H1 (cell line): ENCODE measurements around the gene EPS8L1. TPM values are rescaled to one million over a fixed set of nuclear protein-coding genes. Genes with fewer than 3 reads are reported as not detected.

Experiments
- CTCF ChIA-PET: fragments of 300-600 bp; sonication (Branson Sonifier 250); formaldehyde crosslinking; loops from one replicate; lab custom pipeline; 2021; ENCODE audit not compliant: partially characterized antibody; lab: Charles Lee
- POLR2A ChIA-PET: fragments of 300-600 bp; sonication (Branson Sonifier 250); formaldehyde crosslinking; loops from one replicate; lab custom pipeline; 2021; ENCODE audit warnings: inconsistent platforms; ENCODE audit not compliant: partially characterized antibody; lab: Charles Lee
- DNase-seq, 2 experiments: peaks; one replicate each; pipeline versions ENCODE4 v3.0.0 to v3.0.0-alpha.2; 2010 to 2022; ENCODE audit warnings: low spot score in 2 of 2, low read depth in 1 of 2, mixed read lengths in 1 of 2
- FAIRE-seq: peaks from 2 replicates; lab custom pipeline; 2011; peaks lifted over from hg19 to GRCh38; lab: Jason Lieb, UNC
- H2AFZ ChIP-seq: 2 replicates; pipeline ENCODE4 v1.8.1; 2012; ENCODE audit warnings: low read length, inconsistent platforms
- H2AK5ac ChIP-seq: 2 replicates; pipeline ENCODE4 v1.6.1; 2013; ENCODE audit warnings: low read depth, low read length
- H2BK120ac ChIP-seq: replicated peaks from 2 replicates; pipeline ENCODE3; 2013; ENCODE audit warnings: low read depth, low read length, inconsistent platforms
- H2BK12ac ChIP-seq: 2 replicates; pipeline ENCODE4 v1.6.1; 2013; ENCODE audit warnings: low read depth, low read length
- H2BK15ac ChIP-seq: 2 replicates; pipeline ENCODE4 v1.6.1; 2013; ENCODE audit warnings: low read length
- H2BK20ac ChIP-seq: 2 replicates; pipeline ENCODE4 v1.6.1; 2013; ENCODE audit warnings: low read length
- H2BK5ac ChIP-seq: 2 replicates; pipeline ENCODE4 v1.6.1; 2013; ENCODE audit warnings: low read depth, low read length
- H3K14ac ChIP-seq: 2 replicates; pipeline ENCODE4 v1.6.1; 2013; ENCODE audit warnings: inconsistent platforms; ENCODE audit not compliant: insufficient read length
- H3K18ac ChIP-seq: 2 replicates; pipeline ENCODE4 v1.6.1; 2013; ENCODE audit warnings: low read length; ENCODE audit errors: extremely low read depth
- H3K23ac ChIP-seq: 2 replicates; pipeline ENCODE4 v1.6.1; 2013; ENCODE audit warnings: inconsistent platforms; ENCODE audit not compliant: insufficient read length
- H3K23me2 ChIP-seq: 2 replicates; pipeline ENCODE4 v1.6.1; 2013; ENCODE audit warnings: low read depth, low read length
- H3K27ac ChIP-seq: 2 replicates; pipeline ENCODE4 v1.6.1; 2011; ENCODE audit warnings: low read depth, low read length, inconsistent platforms
- H3K27me3 ChIP-seq, 4 experiments: replicated peaks in 1 of 4; 1 replicate in 1 of 4; 2 replicates in 3 of 4; pipeline versions ENCODE4 v1.6.1 to v1.8.1; 2011 to 2013; ENCODE audit warnings: low read length in 3 of 4, mild to moderate bottlenecking in 3 of 4, inconsistent platforms in 2 of 4, mixed read lengths in 2 of 4, moderate library complexity in 1 of 4; ENCODE audit not compliant: control insufficient read depth in 3 of 4, insufficient read depth in 3 of 4; ENCODE audit errors: extremely low read depth in 1 of 4
- H3K36me3 ChIP-seq, 4 experiments: 2 replicates each; pipeline versions ENCODE4 v1.6.1 to v1.8.1; 2011 to 2013; ENCODE audit warnings: mild to moderate bottlenecking in 4 of 4, low read length in 3 of 4, moderate library complexity in 2 of 4, control low read depth in 1 of 4, inconsistent platforms in 1 of 4; ENCODE audit not compliant: insufficient read depth in 4 of 4, control insufficient read depth in 2 of 4
- H3K4ac ChIP-seq: replicated peaks from 2 replicates; pipeline ENCODE3; 2013; ENCODE audit warnings: low read length, low read depth, mixed read lengths, inconsistent platforms; ENCODE audit not compliant: insufficient read length
- H3K4me1 ChIP-seq, 4 experiments: replicated peaks in 1 of 4; 1 replicate in 1 of 4; 2 replicates in 3 of 4; pipeline versions ENCODE4 v1.6.1 to v1.8.1; 2011 to 2013; ENCODE audit warnings: low read length in 3 of 4, inconsistent platforms in 2 of 4, mixed read lengths in 1 of 4; ENCODE audit not compliant: insufficient read depth in 4 of 4, control insufficient read depth in 3 of 4
- H3K4me2 ChIP-seq, 2 experiments: 2 replicates each; pipeline versions ENCODE4 v1.6.1 to v1.8.1; 2011 to 2013; ENCODE audit warnings: low read depth in 2 of 2, low read length in 2 of 2, control low read depth in 1 of 2, inconsistent platforms in 1 of 2, mild to moderate bottlenecking in 1 of 2; ENCODE audit not compliant: insufficient read depth in 1 of 2
- H3K4me3 ChIP-seq, 4 experiments: fragments of 200-600, 300-600 bp in 1 of 4; sonication (generic), shearing (Covaris generic), sonication (Bioruptor Twin) in 1 of 4; 2 replicates each; pipeline versions ENCODE4 v1.5.1 to v1.8.1; 2011 to 2016; ENCODE audit warnings: low read length in 4 of 4, low read depth in 3 of 4, control low read depth in 2 of 4, inconsistent platforms in 2 of 4, mild to moderate bottlenecking in 2 of 4, mixed read lengths in 1 of 4, moderate library complexity in 1 of 4; ENCODE audit not compliant: insufficient read depth in 2 of 4; ENCODE audit errors: extremely low read depth in 1 of 4
- H3K56ac ChIP-seq: replicated peaks from 2 replicates; pipeline ENCODE3; 2013; ENCODE audit warnings: low read depth, mild to moderate bottlenecking, mixed read lengths, low read length, inconsistent platforms; ENCODE audit not compliant: insufficient read length
- H3K79me1 ChIP-seq: 2 replicates; pipeline ENCODE4 v1.6.1; 2013; ENCODE audit warnings: low read depth, low read length, control low read depth
- H3K79me2 ChIP-seq, 2 experiments: 2 replicates each; pipeline versions ENCODE4 v1.6.1 to v1.8.1; 2012 to 2013; ENCODE audit warnings: low read length in 2 of 2, mild to moderate bottlenecking in 2 of 2, inconsistent platforms in 1 of 2; ENCODE audit not compliant: insufficient read depth in 2 of 2, control insufficient read depth in 1 of 2
- H3K9ac ChIP-seq, 4 experiments: replicated peaks in 1 of 4; 1 replicate in 1 of 4; 2 replicates in 3 of 4; pipeline versions ENCODE4 v1.6.1 to v1.8.1; 2011 to 2013; ENCODE audit warnings: low read depth in 3 of 4, low read length in 3 of 4, control low read depth in 2 of 4, mild to moderate bottlenecking in 2 of 4, moderate library complexity in 2 of 4, inconsistent platforms in 1 of 4; ENCODE audit errors: extremely low read depth in 1 of 4
- H3K9me3 ChIP-seq, 2 experiments: 2 replicates each; pipeline versions ENCODE4 v1.6.1 to v1.8.1; 2012 to 2013; ENCODE audit warnings: mild to moderate bottlenecking in 2 of 2, moderate library complexity in 2 of 2, control low read depth in 1 of 2, inconsistent platforms in 1 of 2, low read depth in 1 of 2, low read length in 1 of 2, mixed read lengths in 1 of 2; ENCODE audit not compliant: insufficient read depth in 2 of 2
- H4K20me1 ChIP-seq, 2 experiments: replicated peaks in 1 of 2; 2 replicates each; pipeline versions ENCODE3 to v1.8.1; 2011 to 2013; ENCODE audit warnings: inconsistent platforms in 2 of 2, low read length in 2 of 2, mild to moderate bottlenecking in 1 of 2; ENCODE audit not compliant: insufficient read depth in 2 of 2, control insufficient read depth in 1 of 2
- H4K5ac ChIP-seq: 2 replicates; pipeline ENCODE4 v1.6.1; 2013; ENCODE audit warnings: low read length, low read depth, mixed read lengths, inconsistent platforms; ENCODE audit not compliant: insufficient read length
- H4K8ac ChIP-seq: 2 replicates; pipeline ENCODE4 v1.8.0; 2013; ENCODE audit warnings: mild to moderate bottlenecking, moderate library complexity, low read length, inconsistent platforms; ENCODE audit not compliant: insufficient read depth; ENCODE audit errors: extremely low read depth
- H4K91ac ChIP-seq: replicated peaks from 2 replicates; pipeline ENCODE3; 2013; ENCODE audit warnings: low read length, mixed read lengths, inconsistent platforms; ENCODE audit not compliant: insufficient read length
- E2F6 ChIP-seq: IDR thresholded peaks from 2 replicates; pipeline ENCODE4 v1.6.1; 2012; ENCODE audit warnings: inconsistent platforms
- FOSL1 ChIP-seq: IDR thresholded peaks from 2 replicates; pipeline ENCODE4 v1.6.1; 2011; ENCODE audit warnings: mild to moderate bottlenecking, low read depth, low read length, moderate library complexity; ENCODE audit not compliant: insufficient read depth
- WGBS, 2 experiments: shearing (Covaris generic) in 1 of 2; methylation state at CpG; one replicate each; pipeline versions ENCODE4 v1.1.6 to v1.1.7; 2013 to 2015; ENCODE audit warnings: low lambda C conversion rate in 2 of 2, mixed read lengths in 2 of 2, inconsistent platforms in 1 of 2, low coverage in 1 of 2, missing lambda C conversion rate in 1 of 2; ENCODE audit not compliant: insufficient replicate concordance in 2 of 2, insufficient coverage in 1 of 2, insufficient read length in 1 of 2; ENCODE audit errors: extremely low coverage in 1 of 2, missing lambda C conversion rate in 1 of 2; 5-methylcytosine and 5-hydroxymethylcytosine counted together
- polyA plus RNA-seq, 7 experiments: library from polyadenylated mRNA; depleted of rRNA in 3 of 7; stranded (reverse) in 5 of 7; unstranded in 2 of 7; fragments of >200 nt in 5 of 7; fragments of 200-250 nt in 2 of 7; gene quantifications; 1 replicate in 5 of 7; 2 replicates in 1 of 7; 4 replicates in 1 of 7; pipeline versions ENCODE4 v1.2.1 to v1.2.3, GENCODE V29; 2011 to 2013; ENCODE audit warnings: missing spikeins in 2 of 7, mixed read lengths in 2 of 7
- total RNA-seq: library from RNA; stranded (reverse); fragmentation: NEBNext Ultra II Directional; extraction: Animal tissue kit (Norgen Biotek cat#: 25700); gene quantifications from 2 replicates; pipeline ENCODE4 v1.2.1, GENCODE V29; 2021

Gene EPS8L1
- total and polyA plus RNA-seq, 2 of the 8 experiments (the other 6 are each of a cell fraction or from before 2014, with no cell fraction given) = 19.8 to 30.2 TPM

DNA sequence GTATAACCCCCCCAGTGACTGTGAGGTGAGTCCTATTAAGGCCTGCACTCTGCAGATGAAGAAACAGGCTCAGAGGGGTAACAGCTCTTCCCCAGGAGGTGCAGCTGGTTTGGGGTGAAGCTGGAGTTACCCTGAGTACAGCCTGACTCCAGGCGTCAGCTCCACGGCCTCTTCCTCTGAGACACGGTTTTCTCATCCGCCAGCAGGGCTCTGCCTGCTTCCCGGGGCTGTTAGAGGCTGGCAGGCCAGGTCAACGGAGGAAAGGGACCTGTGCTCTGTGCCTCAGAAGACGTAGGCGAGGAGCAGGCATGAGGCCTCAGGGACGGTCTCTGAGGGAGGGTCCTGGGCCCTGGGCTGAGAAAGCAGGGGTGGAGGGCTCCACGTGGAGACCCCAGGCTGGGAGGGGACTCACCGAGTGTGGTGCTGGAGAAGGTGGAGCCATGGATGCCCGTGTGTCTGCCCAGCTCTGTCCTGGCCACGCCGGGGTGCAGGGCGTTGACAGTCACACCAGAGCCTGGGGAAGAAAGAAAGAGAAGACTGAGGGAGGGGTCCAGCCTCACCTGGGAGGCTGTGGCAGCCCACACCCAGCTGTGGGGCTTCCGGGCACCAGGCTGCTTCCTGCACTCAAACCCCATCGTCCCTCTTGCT is 28.6 kb upstream of the EPS8L1 start:
- H3K4ac ChIP-seq = no peak overlapping the region
- H3K4me1 ChIP-seq = no peaks in the 10 kb centered on the region; a peak in 1 of 7 replicates
- peaks cover 2% of the 10 kb centered on the region; the same call in 1 of the 2 replicates for H3K79me1 ChIP-seq
- H2BK12ac ChIP-seq = no peak overlapping the region
- H4K8ac ChIP-seq = no peak overlapping the region
- FAIRE-seq (no peak), DNase-seq (no peak)
- no peak overlapping the region for H3K14ac ChIP-seq
- H4K5ac ChIP-seq = no peak overlapping the region
- H2AFZ ChIP-seq = no peak overlapping the region
- no peak overlapping the region for H2BK15ac ChIP-seq
- H3K9me3 ChIP-seq = no peaks in the 10 kb centered on the region
- no peak overlapping the region for H2BK20ac ChIP-seq
- no peak overlapping the region for H2BK5ac ChIP-seq
- peaks cover 10 to 63% (median 31%) of the 10 kb centered on the region in 4 experiments for H3K36me3 ChIP-seq
- no peak overlapping the region for H2AK5ac ChIP-seq
- H3K9ac ChIP-seq = no peak overlapping the region
- no peaks in the 10 kb centered on the region for H3K79me2 ChIP-seq
- CTCF ChIA-PET = interaction anchor here (0.7 to 1.2 kb wide), 6 partner anchors 11 to 781 kb away, joined by 3 to 6 read pairs (median 3); partner anchors contain the start of gene DNAAF3
- H3K23me2 ChIP-seq = no peaks in the 10 kb centered on the region; the same call in 1 of the 2 replicates
- no peak overlapping the region for H3K18ac ChIP-seq
- no peak overlapping the region for H3K27ac ChIP-seq
- POLR2A ChIA-PET = interaction anchor here (0.6 to 1.6 kb wide), 5 partner anchors 9 to 172 kb away, joined by 3 to 7 read pairs (median 3); no protein-coding TSS in a partner anchor
- peaks cover 8 to 9% of the 10 kb centered on the region in 2 experiments for H4K20me1 ChIP-seq
- H2BK120ac ChIP-seq = no peak overlapping the region
- H3K23ac ChIP-seq = no peak overlapping the region
- TF ChIP-seq FOSL1 = no peak
- TF ChIP-seq E2F6 = no peak
- TF ChIP-seq, all 59 proteins: peak for 0
- Histone ChIP-seq H3K27me3 (no peaks in the 10 kb centered on the region), H4K91ac (no peak overlapping the region), H3K4me2 (no peak overlapping the region), H3K4me3 (no peak overlapping the region), H3K56ac (no peak overlapping the region)
- 95% methylated on average over 17 of the region's 17 CpGs; no CpG with 5 or more reads in 1 of the 2 experiments for WGBS, 2 experiments
